ENCODE data around the gene STKLD1.

Gene STKLD1

GRCh38 chr9:133346021-133346785 lies 30.0 kb upstream of the STKLD1 start:
- no peak for DNase-seq

GRCh38 chr9:133347515-133347984 lies 28.6 kb upstream of the STKLD1 start:
- no peak for DNase-seq

- peak; percentile 78 for DNase-seq
These were observed 28.0 kb upstream of the STKLD1 start, which contains the start of the genes MED22 and RPL7A for GRCh38 chr9:133347985-133348717. TSS of gene MED22 (minus strand) at chr9:133348131. CDS start at chr9:133346662, 1,469 bp downstream. TSS of gene RPL7A (plus strand) at chr9:133348218. CDS start at chr9:133348244, 26 bp downstream.

GRCh38 chr9:133348718-133349573 lies 27.2 kb upstream of the STKLD1 start:
- no peak for DNase-seq

GRCh38 chr9:133349965-133350616 lies 26.1 kb upstream of the STKLD1 start:
- no peak for DNase-seq

- no peak for DNase-seq
These were observed 24.6 kb upstream of the STKLD1 start for GRCh38 chr9:133351526-133351907.

GRCh38 chr9:133351908-133352634 lies 24.1 kb upstream of the STKLD1 start:
- DNase-seq, result peak; percentile 17

GRCh38 chr9:133352635-133353340 lies 23.4 kb upstream of the STKLD1 start:
- no peak for DNase-seq

GRCh38 chr9:133353548-133353947 lies 22.6 kb upstream of the STKLD1 start:
- no peak for DNase-seq

GRCh38 chr9:133354766-133355165 lies 21.4 kb upstream of the STKLD1 start:
- DNase-seq, result no peak

GRCh38 chr9:133355881-133356357 lies 20.2 kb upstream of the STKLD1 start:
- DNase-seq, result no peak

GRCh38 chr9:133356391-133357091 lies 19.6 kb upstream of the STKLD1 start, which contains the start of the genes SURF1 and SURF2:
TSS of gene SURF1 (minus strand) at chr9:133356487. CDS start at chr9:133356453, 34 bp downstream.
TSS of gene SURF2 (plus strand) at chr9:133356550. CDS start at chr9:133356593, 43 bp downstream.
- DNase-seq, result peak; percentile 51

- DNase-seq, result no peak
These were observed 18.5 kb upstream of the STKLD1 start for GRCh38 chr9:133357656-133358055.

- DNase-seq, result no peak
These were observed 16.6 kb upstream of the STKLD1 start for GRCh38 chr9:133359399-133360175.

GRCh38 chr9:133360400-133361393 lies 15.5 kb upstream of the STKLD1 start:
- no peak for DNase-seq

GRCh38 chr9:133361507-133362092 lies 14.6 kb upstream of the STKLD1 start:
- DNase-seq, result no peak

- no peak for DNase-seq
These were observed 13.7 kb upstream of the STKLD1 start for GRCh38 chr9:133362359-133363044.
